H1 (cell line): Measurements from ENCODE around the gene RAB11FIP5. TPM values are rescaled to one million over a fixed set of nuclear protein-coding genes. Genes with fewer than 3 reads are reported as not detected.

Experiments used
- CTCF ChIA-PET: fragments of 300-600 bp; sonication (Branson Sonifier 250); formaldehyde crosslinking; loops from one replicate; lab custom pipeline; 2021; ENCODE audit not compliant: partially characterized antibody; lab: Charles Lee
- POLR2A ChIA-PET: fragments of 300-600 bp; sonication (Branson Sonifier 250); formaldehyde crosslinking; loops from one replicate; lab custom pipeline; 2021; ENCODE audit warnings: inconsistent platforms; ENCODE audit not compliant: partially characterized antibody; lab: Charles Lee
- DNase-seq, 2 experiments: peaks; one replicate each; pipeline versions ENCODE4 v3.0.0 to v3.0.0-alpha.2; 2010 to 2022; ENCODE audit warnings: low spot score in 2 of 2, low read depth in 1 of 2, mixed read lengths in 1 of 2
- FAIRE-seq: peaks from 2 replicates; lab custom pipeline; 2011; peaks lifted over from hg19 to GRCh38; lab: Jason Lieb, UNC
- H2AFZ ChIP-seq: 2 replicates; pipeline ENCODE4 v1.8.1; 2012; ENCODE audit warnings: low read length, inconsistent platforms
- H2AK5ac ChIP-seq: 2 replicates; pipeline ENCODE4 v1.6.1; 2013; ENCODE audit warnings: low read depth, low read length
- H2BK120ac ChIP-seq: replicated peaks from 2 replicates; pipeline ENCODE3; 2013; ENCODE audit warnings: low read depth, low read length, inconsistent platforms
- H2BK12ac ChIP-seq: 2 replicates; pipeline ENCODE4 v1.6.1; 2013; ENCODE audit warnings: low read depth, low read length
- H2BK15ac ChIP-seq: 2 replicates; pipeline ENCODE4 v1.6.1; 2013; ENCODE audit warnings: low read length
- H2BK20ac ChIP-seq: 2 replicates; pipeline ENCODE4 v1.6.1; 2013; ENCODE audit warnings: low read length
- H2BK5ac ChIP-seq: 2 replicates; pipeline ENCODE4 v1.6.1; 2013; ENCODE audit warnings: low read depth, low read length
- H3K14ac ChIP-seq: 2 replicates; pipeline ENCODE4 v1.6.1; 2013; ENCODE audit warnings: inconsistent platforms; ENCODE audit not compliant: insufficient read length
- H3K18ac ChIP-seq: 2 replicates; pipeline ENCODE4 v1.6.1; 2013; ENCODE audit warnings: low read length; ENCODE audit errors: extremely low read depth
- H3K23ac ChIP-seq: 2 replicates; pipeline ENCODE4 v1.6.1; 2013; ENCODE audit warnings: inconsistent platforms; ENCODE audit not compliant: insufficient read length
- H3K23me2 ChIP-seq: 2 replicates; pipeline ENCODE4 v1.6.1; 2013; ENCODE audit warnings: low read depth, low read length
- H3K27ac ChIP-seq: 2 replicates; pipeline ENCODE4 v1.6.1; 2011; ENCODE audit warnings: low read depth, low read length, inconsistent platforms
- H3K27me3 ChIP-seq, 4 experiments: replicated peaks in 1 of 4; 1 replicate in 1 of 4; 2 replicates in 3 of 4; pipeline versions ENCODE4 v1.6.1 to v1.8.1; 2011 to 2013; ENCODE audit warnings: low read length in 3 of 4, mild to moderate bottlenecking in 3 of 4, inconsistent platforms in 2 of 4, mixed read lengths in 2 of 4, moderate library complexity in 1 of 4; ENCODE audit not compliant: control insufficient read depth in 3 of 4, insufficient read depth in 3 of 4; ENCODE audit errors: extremely low read depth in 1 of 4
- H3K36me3 ChIP-seq, 4 experiments: 2 replicates each; pipeline versions ENCODE4 v1.6.1 to v1.8.1; 2011 to 2013; ENCODE audit warnings: mild to moderate bottlenecking in 4 of 4, low read length in 3 of 4, moderate library complexity in 2 of 4, control low read depth in 1 of 4, inconsistent platforms in 1 of 4; ENCODE audit not compliant: insufficient read depth in 4 of 4, control insufficient read depth in 2 of 4
- H3K4ac ChIP-seq: replicated peaks from 2 replicates; pipeline ENCODE3; 2013; ENCODE audit warnings: low read length, low read depth, mixed read lengths, inconsistent platforms; ENCODE audit not compliant: insufficient read length
- H3K4me1 ChIP-seq, 4 experiments: replicated peaks in 1 of 4; 1 replicate in 1 of 4; 2 replicates in 3 of 4; pipeline versions ENCODE4 v1.6.1 to v1.8.1; 2011 to 2013; ENCODE audit warnings: low read length in 3 of 4, inconsistent platforms in 2 of 4, mixed read lengths in 1 of 4; ENCODE audit not compliant: insufficient read depth in 4 of 4, control insufficient read depth in 3 of 4
- H3K4me2 ChIP-seq, 2 experiments: 2 replicates each; pipeline versions ENCODE4 v1.6.1 to v1.8.1; 2011 to 2013; ENCODE audit warnings: low read depth in 2 of 2, low read length in 2 of 2, control low read depth in 1 of 2, inconsistent platforms in 1 of 2, mild to moderate bottlenecking in 1 of 2; ENCODE audit not compliant: insufficient read depth in 1 of 2
- H3K4me3 ChIP-seq, 4 experiments: fragments of 200-600, 300-600 bp in 1 of 4; sonication (generic), shearing (Covaris generic), sonication (Bioruptor Twin) in 1 of 4; 2 replicates each; pipeline versions ENCODE4 v1.5.1 to v1.8.1; 2011 to 2016; ENCODE audit warnings: low read length in 4 of 4, low read depth in 3 of 4, control low read depth in 2 of 4, inconsistent platforms in 2 of 4, mild to moderate bottlenecking in 2 of 4, mixed read lengths in 1 of 4, moderate library complexity in 1 of 4; ENCODE audit not compliant: insufficient read depth in 2 of 4; ENCODE audit errors: extremely low read depth in 1 of 4
- H3K56ac ChIP-seq: replicated peaks from 2 replicates; pipeline ENCODE3; 2013; ENCODE audit warnings: low read depth, mild to moderate bottlenecking, mixed read lengths, low read length, inconsistent platforms; ENCODE audit not compliant: insufficient read length
- H3K79me1 ChIP-seq: 2 replicates; pipeline ENCODE4 v1.6.1; 2013; ENCODE audit warnings: low read depth, low read length, control low read depth
- H3K79me2 ChIP-seq, 2 experiments: 2 replicates each; pipeline versions ENCODE4 v1.6.1 to v1.8.1; 2012 to 2013; ENCODE audit warnings: low read length in 2 of 2, mild to moderate bottlenecking in 2 of 2, inconsistent platforms in 1 of 2; ENCODE audit not compliant: insufficient read depth in 2 of 2, control insufficient read depth in 1 of 2
- H3K9ac ChIP-seq, 4 experiments: replicated peaks in 1 of 4; 1 replicate in 1 of 4; 2 replicates in 3 of 4; pipeline versions ENCODE4 v1.6.1 to v1.8.1; 2011 to 2013; ENCODE audit warnings: low read depth in 3 of 4, low read length in 3 of 4, control low read depth in 2 of 4, mild to moderate bottlenecking in 2 of 4, moderate library complexity in 2 of 4, inconsistent platforms in 1 of 4; ENCODE audit errors: extremely low read depth in 1 of 4
- H3K9me3 ChIP-seq, 2 experiments: 2 replicates each; pipeline versions ENCODE4 v1.6.1 to v1.8.1; 2012 to 2013; ENCODE audit warnings: mild to moderate bottlenecking in 2 of 2, moderate library complexity in 2 of 2, control low read depth in 1 of 2, inconsistent platforms in 1 of 2, low read depth in 1 of 2, low read length in 1 of 2, mixed read lengths in 1 of 2; ENCODE audit not compliant: insufficient read depth in 2 of 2
- H4K20me1 ChIP-seq, 2 experiments: replicated peaks in 1 of 2; 2 replicates each; pipeline versions ENCODE3 to v1.8.1; 2011 to 2013; ENCODE audit warnings: inconsistent platforms in 2 of 2, low read length in 2 of 2, mild to moderate bottlenecking in 1 of 2; ENCODE audit not compliant: insufficient read depth in 2 of 2, control insufficient read depth in 1 of 2
- H4K5ac ChIP-seq: 2 replicates; pipeline ENCODE4 v1.6.1; 2013; ENCODE audit warnings: low read length, low read depth, mixed read lengths, inconsistent platforms; ENCODE audit not compliant: insufficient read length
- H4K8ac ChIP-seq: 2 replicates; pipeline ENCODE4 v1.8.0; 2013; ENCODE audit warnings: mild to moderate bottlenecking, moderate library complexity, low read length, inconsistent platforms; ENCODE audit not compliant: insufficient read depth; ENCODE audit errors: extremely low read depth
- H4K91ac ChIP-seq: replicated peaks from 2 replicates; pipeline ENCODE3; 2013; ENCODE audit warnings: low read length, mixed read lengths, inconsistent platforms; ENCODE audit not compliant: insufficient read length
- ATF2 ChIP-seq: IDR thresholded peaks from 2 replicates; pipeline ENCODE4 v1.6.1; 2012; ENCODE audit warnings: low read length, inconsistent platforms
- CBX5 ChIP-seq: fragments of 300-800, 300-1000 bp; sonication (generic); IDR thresholded peaks from 2 replicates; pipeline ENCODE4 v1.7.1; 2016; ENCODE audit warnings: antibody characterized with exemption, low read length, low read depth
- CBX8 ChIP-seq: fragments of 300-800, 300-1000 bp; sonication (generic); IDR thresholded peaks from 2 replicates; pipeline ENCODE4 v1.7.1; 2016; ENCODE audit warnings: low read depth, low read length, borderline replicate concordance
- FOSL1 ChIP-seq: IDR thresholded peaks from 2 replicates; pipeline ENCODE4 v1.6.1; 2011; ENCODE audit warnings: mild to moderate bottlenecking, low read depth, low read length, moderate library complexity; ENCODE audit not compliant: insufficient read depth
- GABPA ChIP-seq: IDR thresholded peaks from 2 replicates; pipeline ENCODE4 v1.6.1; 2011; ENCODE audit warnings: mild to moderate bottlenecking, low read length, moderate library complexity, borderline replicate concordance; ENCODE audit not compliant: insufficient read depth
- JUND ChIP-seq: IDR thresholded peaks from 2 replicates; pipeline ENCODE4 v1.6.1; 2011; ENCODE audit warnings: mild to moderate bottlenecking, improper control_type of control experiment, low read length
- MAX ChIP-seq: IDR thresholded peaks from 2 replicates; pipeline ENCODE4 v1.6.1; 2012; ENCODE audit warnings: inconsistent platforms
- NANOG ChIP-seq: IDR thresholded peaks from 2 replicates; pipeline ENCODE4 v1.6.1; 2011; ENCODE audit warnings: low read length, low read depth, mild to moderate bottlenecking, inconsistent platforms; ENCODE audit not compliant: insufficient read depth, poor library complexity, severe bottlenecking
- PHF8 ChIP-seq: fragments of 200-600 bp; sonication (generic); conservative IDR thresholded peaks from 2 replicates; pipeline ENCODE4 v1.7.1; 2012; ENCODE audit warnings: low read depth, mild to moderate bottlenecking, inconsistent platforms, low read length, moderate library complexity
- POLR2AphosphoS5 ChIP-seq: IDR thresholded peaks from 2 replicates; pipeline ENCODE4 v1.6.1; 2011; ENCODE audit warnings: low read depth, low read length
- SIRT6 ChIP-seq: IDR thresholded peaks from one replicate; pipeline ENCODE4 v1.7.1; 2012; ENCODE audit warnings: low read length, inconsistent platforms
- SP2 ChIP-seq: IDR thresholded peaks from 2 replicates; pipeline ENCODE4 v1.6.1; 2012; ENCODE audit warnings: mild to moderate bottlenecking, low read length, inconsistent platforms
- ZNF274 ChIP-seq: IDR thresholded peaks from 2 replicates; pipeline ENCODE4 v1.7.0; 2012; ENCODE audit warnings: low read length, borderline replicate concordance; ENCODE audit errors: extremely low read depth
- WGBS, 2 experiments: shearing (Covaris generic) in 1 of 2; methylation state at CpG; one replicate each; pipeline versions ENCODE4 v1.1.6 to v1.1.7; 2013 to 2015; ENCODE audit warnings: low lambda C conversion rate in 2 of 2, mixed read lengths in 2 of 2, inconsistent platforms in 1 of 2, low coverage in 1 of 2, missing lambda C conversion rate in 1 of 2; ENCODE audit not compliant: insufficient replicate concordance in 2 of 2, insufficient coverage in 1 of 2, insufficient read length in 1 of 2; ENCODE audit errors: extremely low coverage in 1 of 2, missing lambda C conversion rate in 1 of 2; 5-methylcytosine and 5-hydroxymethylcytosine counted together
- polyA plus RNA-seq, 7 experiments: library from polyadenylated mRNA; depleted of rRNA in 3 of 7; stranded (reverse) in 5 of 7; unstranded in 2 of 7; fragments of >200 nt in 5 of 7; fragments of 200-250 nt in 2 of 7; gene quantifications; 1 replicate in 5 of 7; 2 replicates in 1 of 7; 4 replicates in 1 of 7; pipeline versions ENCODE4 v1.2.1 to v1.2.3, GENCODE V29; 2011 to 2013; ENCODE audit warnings: missing spikeins in 2 of 7, mixed read lengths in 2 of 7
- total RNA-seq: library from RNA; stranded (reverse); fragmentation: NEBNext Ultra II Directional; extraction: Animal tissue kit (Norgen Biotek cat#: 25700); gene quantifications from 2 replicates; pipeline ENCODE4 v1.2.1, GENCODE V29; 2021

Gene RAB11FIP5
- total and polyA plus RNA-seq, 2 of the 8 experiments (the other 6 are each of a cell fraction or from before 2014, with no cell fraction given) = 6.3 to 17.0 TPM

- WGBS, 2 experiments = 52% methylated on average over 1 of the region's 1 CpG; no CpG with 5 or more reads in 1 of the 2 experiments
- Histone ChIP-seq H3K4ac (no peak overlapping the region), H3K36me3 (no peaks in the 10 kb centered on the region), H3K18ac (no peak overlapping the region), H3K4me2 (no peak overlapping the region), H2AK5ac (no peak overlapping the region), H3K4me3 (no peak overlapping the region), H3K27me3 (no peaks in the 10 kb centered on the region), H4K5ac (no peak overlapping the region), H3K4me1 (no peaks in the 10 kb centered on the region), H3K56ac (no peak overlapping the region), H4K91ac (no peak overlapping the region), H3K79me2 (no peaks in the 10 kb centered on the region), H3K79me1 (no peaks in the 10 kb centered on the region), H2BK5ac (no peak overlapping the region), H2BK120ac (no peak overlapping the region), H2BK20ac (no peak overlapping the region), H3K14ac (no peak overlapping the region), H2BK12ac (no peak overlapping the region), H3K23me2 (no peaks in the 10 kb centered on the region), H3K23ac (no peak overlapping the region), H3K9ac (no peak overlapping the region), H4K20me1 (no peaks in the 10 kb centered on the region), H2BK15ac (no peak overlapping the region), H4K8ac (no peak overlapping the region), H3K9me3 (no peaks in the 10 kb centered on the region), H2AFZ (no peak overlapping the region), H3K27ac (no peak overlapping the region)
- POLR2A ChIA-PET = no interaction called here
- CTCF ChIA-PET = no interaction called here
- FAIRE-seq (no peak), DNase-seq (no peak)
- TF ChIP-seq ATF2 (no peak), POLR2AphosphoS5 (no peak), MAX (no peak), NANOG (no peak), JUND (no peak), FOSL1 (no peak), PHF8 (no peak), CBX8 (no peak), GABPA (no peak), SP2 (no peak), SIRT6 (no peak), CBX5 (no peak), ZNF274 (no peak)
These were observed 9.8 kb upstream of the RAB11FIP5 start for GRCh38 chr2:73122536-73122935.
